ENCODE data around the gene COPS2. TPM values are rescaled to one million over a fixed set of nuclear protein-coding genes. Genes with fewer than 3 reads are reported as not detected.
A peak's percentile ranks its signal among the peaks of the same experiment; 100 is the strongest.

COPS2 gene
- total RNA-seq, 1 donor from 2014 or later, result 68.2 TPM

DNA sequence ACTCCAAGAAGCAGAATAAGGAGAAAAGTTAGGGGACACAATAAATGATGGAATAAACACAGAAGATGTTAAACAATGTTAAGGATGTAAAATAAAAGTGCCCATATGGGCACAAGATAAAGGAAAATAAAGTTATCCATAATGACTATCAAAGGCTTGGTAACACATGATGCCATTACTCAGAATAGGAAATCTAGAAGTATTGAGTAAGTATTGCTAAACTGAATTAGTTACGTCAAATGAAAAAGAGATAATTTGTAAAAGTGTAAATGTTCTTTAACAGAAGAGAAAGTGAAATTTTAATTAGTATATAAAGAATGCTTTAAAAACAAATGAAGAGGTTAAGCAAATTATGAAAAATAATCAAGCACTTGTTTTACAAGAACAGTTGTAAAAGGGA lies 6.7 kb downstream of the COPS2 start:
- H3K36me3 Mint-ChIP-seq (ENCODE audit: unreplicated experiment), result peaks cover 7% of the 10 kb centered on the region
- no peaks in the 10 kb centered on the region for H3K27me3 Mint-ChIP-seq (ENCODE audit: unreplicated experiment)
- TF ChIP-seq, protein P1, sequence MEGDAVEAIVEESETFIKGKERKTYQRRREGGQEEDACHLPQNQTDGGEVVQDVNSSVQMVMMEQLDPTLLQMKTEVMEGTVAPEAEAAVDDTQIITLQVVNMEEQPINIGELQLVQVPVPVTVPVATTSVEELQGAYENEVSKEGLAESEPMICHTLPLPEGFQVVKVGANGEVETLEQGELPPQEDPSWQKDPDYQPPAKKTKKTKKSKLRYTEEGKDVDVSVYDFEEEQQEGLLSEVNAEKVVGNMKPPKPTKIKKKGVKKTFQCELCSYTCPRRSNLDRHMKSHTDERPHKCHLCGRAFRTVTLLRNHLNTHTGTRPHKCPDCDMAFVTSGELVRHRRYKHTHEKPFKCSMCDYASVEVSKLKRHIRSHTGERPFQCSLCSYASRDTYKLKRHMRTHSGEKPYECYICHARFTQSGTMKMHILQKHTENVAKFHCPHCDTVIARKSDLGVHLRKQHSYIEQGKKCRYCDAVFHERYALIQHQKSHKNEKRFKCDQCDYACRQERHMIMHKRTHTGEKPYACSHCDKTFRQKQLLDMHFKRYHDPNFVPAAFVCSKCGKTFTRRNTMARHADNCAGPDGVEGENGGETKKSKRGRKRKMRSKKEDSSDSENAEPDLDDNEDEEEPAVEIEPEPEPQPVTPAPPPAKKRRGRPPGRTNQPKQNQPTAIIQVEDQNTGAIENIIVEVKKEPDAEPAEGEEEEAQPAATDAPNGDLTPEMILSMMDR (IDR thresholded peaks at IDR 0.05), result no peak
- H3K4me1 Mint-ChIP-seq (ENCODE audit: unreplicated experiment), result peaks cover 33% of the 10 kb centered on the region
- DNase-seq (ENCODE audit: extremely low spot score, unreplicated experiment), result no peak
- no peak overlapping the region for H3K4me3 Mint-ChIP-seq (ENCODE audit: unreplicated experiment)
- H3K9me3 Mint-ChIP-seq (ENCODE audit: unreplicated experiment), result no peaks in the 10 kb centered on the region
- H3K27ac Mint-ChIP-seq (ENCODE audit: unreplicated experiment), result no peak overlapping the region

DNA sequence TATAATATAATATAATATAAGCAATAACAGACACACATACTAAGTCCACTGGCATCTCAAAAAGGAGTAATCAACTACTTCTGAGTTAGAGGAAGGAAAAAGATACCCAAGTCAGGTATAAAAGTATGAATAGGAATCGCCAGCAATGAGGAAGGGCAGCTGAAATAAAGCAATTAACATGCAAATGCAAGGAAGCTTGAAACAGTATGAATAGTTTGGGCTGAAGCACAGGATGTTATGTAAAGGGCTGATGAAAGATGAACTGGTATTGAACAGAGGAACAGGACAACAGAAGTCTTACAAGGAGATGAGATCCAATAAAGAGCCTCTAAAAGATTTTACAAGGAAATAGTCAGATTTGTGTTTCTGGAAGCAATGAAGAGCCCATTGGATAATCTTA lies 7.1 kb downstream of the COPS2 start:
- Mint-ChIP-seq H3K27me3 (ENCODE audit: unreplicated experiment) (no peaks in the 10 kb centered on the region), H3K4me3 (ENCODE audit: unreplicated experiment) (no peak overlapping the region), H3K9me3 (ENCODE audit: unreplicated experiment) (no peaks in the 10 kb centered on the region), H3K4me1 (ENCODE audit: unreplicated experiment) (peaks cover 29% of the 10 kb centered on the region), H3K27ac (ENCODE audit: unreplicated experiment) (no peak overlapping the region), H3K36me3 (ENCODE audit: unreplicated experiment) (peaks cover 10% of the 10 kb centered on the region)
- TF ChIP-seq, protein P1 (IDR thresholded peaks at IDR 0.05), result no peak
- DNase-seq (ENCODE audit: extremely low spot score, unreplicated experiment), result no peak

DNA sequence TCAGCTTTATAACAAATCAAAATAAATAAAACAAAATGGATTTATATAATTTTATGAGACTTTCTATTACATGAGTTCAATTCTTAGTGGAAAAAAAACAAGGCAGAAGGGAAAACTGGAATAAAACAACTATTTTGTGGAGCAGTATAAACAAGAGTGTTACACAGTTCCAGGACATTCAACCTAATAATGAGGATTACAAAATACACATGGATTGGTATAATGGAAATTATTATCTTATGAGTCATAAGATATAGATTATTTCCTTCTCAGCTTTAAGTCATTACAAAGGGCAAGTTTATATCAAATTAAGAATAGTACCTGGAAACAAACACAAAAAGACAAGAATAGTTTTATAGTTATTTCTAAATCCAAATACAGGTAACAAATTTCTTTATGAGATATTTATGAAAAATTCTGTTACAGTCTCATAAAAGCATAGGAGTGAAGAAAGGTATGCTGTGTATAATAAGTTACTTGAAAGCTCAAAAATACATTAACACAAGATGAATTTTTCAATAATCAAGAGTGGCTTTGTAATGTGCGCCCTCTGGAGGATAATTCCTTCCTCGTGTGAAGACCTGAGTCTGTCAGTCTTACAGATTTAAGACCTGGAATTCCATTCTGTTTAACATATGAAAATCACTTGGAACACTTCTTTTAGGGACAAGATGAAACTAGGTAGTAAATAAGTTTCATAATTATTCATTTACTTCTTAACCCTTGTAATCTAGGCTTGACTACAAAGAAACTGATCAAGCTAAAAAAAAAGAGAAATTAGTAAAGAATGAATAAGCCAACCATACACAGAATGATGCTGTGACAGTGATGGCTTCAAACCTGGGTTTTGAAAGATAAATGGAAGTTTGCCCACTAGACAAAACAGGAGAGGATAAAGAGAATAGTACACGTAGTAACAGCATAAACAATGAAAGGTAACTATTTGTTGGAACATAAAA lies 9.5 kb downstream of the COPS2 start:
- TF ChIP-seq, protein P1 (IDR thresholded peaks at IDR 0.05), result peak; percentile 82
- no peak for DNase-seq (ENCODE audit: extremely low spot score, unreplicated experiment)
- Mint-ChIP-seq H3K36me3 (ENCODE audit: unreplicated experiment) (peaks cover 29% of the 10 kb centered on the region), H3K4me1 (ENCODE audit: unreplicated experiment) (peaks cover 22% of the 10 kb centered on the region), H3K27ac (ENCODE audit: unreplicated experiment) (no peak overlapping the region), H3K27me3 (ENCODE audit: unreplicated experiment) (no peaks in the 10 kb centered on the region), H3K4me3 (ENCODE audit: unreplicated experiment) (no peak overlapping the region), H3K9me3 (ENCODE audit: unreplicated experiment) (no peaks in the 10 kb centered on the region)

DNA sequence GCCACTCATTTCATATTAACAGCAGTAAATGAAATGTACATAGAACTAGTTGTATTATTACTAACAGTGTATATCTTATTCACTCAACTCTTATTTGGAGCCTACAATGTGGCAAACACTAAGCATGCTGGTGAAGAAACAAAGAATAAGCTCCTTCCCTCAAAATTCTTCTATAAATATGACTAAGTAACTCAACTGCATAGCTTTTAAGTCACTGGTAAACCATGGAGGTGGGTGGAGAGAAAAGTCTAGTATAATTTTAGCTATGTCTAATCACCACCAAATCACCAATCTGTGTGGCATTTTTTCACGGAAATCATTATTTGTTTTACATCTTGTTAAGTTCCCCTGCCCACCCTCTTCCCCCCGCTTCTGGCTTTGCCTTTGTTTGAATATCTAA lies 17.5 kb downstream of the COPS2 start:
- Mint-ChIP-seq H3K27me3 (ENCODE audit: unreplicated experiment) (no peaks in the 10 kb centered on the region), H3K36me3 (ENCODE audit: unreplicated experiment) (peaks cover 46% of the 10 kb centered on the region)

DNA sequence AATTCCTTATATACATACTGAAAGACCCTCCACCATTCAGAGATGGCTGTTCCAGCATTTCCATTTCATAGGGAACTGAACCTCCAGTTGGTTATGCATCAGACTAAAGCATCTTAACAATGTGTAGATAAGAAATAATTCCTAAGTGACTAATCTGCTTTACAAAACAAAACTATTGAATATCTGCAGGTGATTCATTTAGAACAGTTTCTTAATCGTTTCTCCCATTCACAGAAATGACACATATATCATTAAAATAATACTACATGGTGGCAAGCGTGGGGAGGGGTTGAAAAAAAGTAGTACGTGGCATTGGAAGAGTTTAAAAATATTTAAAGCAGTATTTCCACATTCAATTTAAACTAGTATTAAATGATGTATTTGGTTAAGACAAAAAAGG lies 19.5 kb downstream of the COPS2 start:
- TF ChIP-seq, protein P1 (IDR thresholded peaks at IDR 0.05), result no peak
- Mint-ChIP-seq H3K36me3 (ENCODE audit: unreplicated experiment) (peaks cover 45% of the 10 kb centered on the region), H3K9me3 (ENCODE audit: unreplicated experiment) (no peaks in the 10 kb centered on the region), H3K27me3 (ENCODE audit: unreplicated experiment) (no peaks in the 10 kb centered on the region), H3K4me1 (ENCODE audit: unreplicated experiment) (peaks cover 21% of the 10 kb centered on the region), H3K27ac (ENCODE audit: unreplicated experiment) (peak overlapping the region; percentile 0), H3K4me3 (ENCODE audit: unreplicated experiment) (no peak overlapping the region)
- no peak for DNase-seq (ENCODE audit: extremely low spot score, unreplicated experiment)

More for the DNA sequence above, 17.5 kb downstream of the COPS2 start:
- TF ChIP-seq, protein P1 (IDR thresholded peaks at IDR 0.05), result no peak
- Mint-ChIP-seq H3K4me3 (ENCODE audit: unreplicated experiment) (no peak overlapping the region), H3K27ac (ENCODE audit: unreplicated experiment) (no peak overlapping the region), H3K9me3 (ENCODE audit: unreplicated experiment) (no peaks in the 10 kb centered on the region), H3K4me1 (ENCODE audit: unreplicated experiment) (peaks cover 21% of the 10 kb centered on the region)
- no peak for DNase-seq (ENCODE audit: extremely low spot score, unreplicated experiment)

All from osteocyte (in vitro differentiated cells).